GM12878 (cell line): ENCODE data around the gene SAYSD1. TPM values are rescaled to one million over a fixed set of nuclear protein-coding genes. Genes with fewer than 3 reads are reported as not detected.

Experiments used
- ATAC-seq: fragments of 200-7000 bp; cut with Tn5 transposase; 3 replicates; pipeline ENCODE4 v1.9.1; 2020; ENCODE audit warnings: mild to moderate bottlenecking, moderate library complexity
- BruUV-seq: library from RNA; stranded (reverse); fragments of 400-500 nt; replicated peaks from 2 replicates; lab custom pipeline; 2021; lab: Mats Ljungman, UMichigan
- CTCF ChIA-PET: fragments of 300-600 bp; sonication (Branson Sonifier 250); formaldehyde crosslinking; extraction: SDS; loops from one replicate; lab custom pipeline; 2021; ENCODE audit warnings: inconsistent platforms; lab: Yijun Ruan, JAX
- POLR2A ChIA-PET: fragments of 350-600 bp; formaldehyde crosslinking; extraction: SDS; loops from one replicate; lab custom pipeline; 2021; ENCODE audit warnings: inconsistent platforms; lab: Charles Lee
- RAD21 ChIA-PET: fragments of 300-600 bp; sonication (Branson Sonifier 250); formaldehyde crosslinking; loops from one replicate; lab custom pipeline; 2023; ENCODE audit warnings: antibody characterized with exemption; ENCODE audit not compliant: unreplicated experiment; lab: Charles Lee
- SMC1A ChIA-PET: fragments of 300-600 bp; sonication (Branson Sonifier 250); formaldehyde crosslinking; loops from one replicate; lab custom pipeline; 2023; ENCODE audit not compliant: unreplicated experiment, uncharacterized antibody; lab: Charles Lee
- DNase-seq: peaks from one replicate; pipeline ENCODE4 v3.0.0-alpha.2; 2011; ENCODE audit warnings: low read depth, low spot score
- FAIRE-seq: peaks from 3 replicates; lab custom pipeline; 2011; peaks lifted over from hg19 to GRCh38; lab: Jason Lieb, UNC
- H2AFZ ChIP-seq: 2 replicates; pipeline ENCODE4 v1.6.0; 2011; ENCODE audit warnings: low read depth, low read length, control low read depth; ENCODE audit not compliant: control insufficient read depth
- H3K27ac ChIP-seq: 2 replicates; pipeline ENCODE4 v1.5.1; 2011; ENCODE audit warnings: control low read depth; ENCODE audit not compliant: control insufficient read depth, insufficient read depth
- H3K27me3 ChIP-seq, 2 experiments: replicated peaks in 1 of 2; 2 replicates each; pipeline versions ENCODE4 v1.6.0 to v1.6.1; 2011; ENCODE audit warnings: low read length in 1 of 2; ENCODE audit not compliant: control insufficient read depth in 2 of 2, insufficient read depth in 2 of 2
- H3K36me3 ChIP-seq, 2 experiments: 2 replicates each; pipeline ENCODE4 v1.5.1; 2011; ENCODE audit warnings: low read length in 1 of 2; ENCODE audit not compliant: control insufficient read depth in 2 of 2, insufficient read depth in 2 of 2
- H3K4me1 ChIP-seq: 2 replicates; pipeline ENCODE4 v1.6.1; 2011; ENCODE audit warnings: mild to moderate bottlenecking, low read length, moderate library complexity, mixed read lengths; ENCODE audit not compliant: control insufficient read depth, insufficient read depth
- H3K4me2 ChIP-seq: 2 replicates; pipeline ENCODE4 v1.6.0; 2011; ENCODE audit warnings: control low read depth; ENCODE audit not compliant: control insufficient read depth, insufficient read depth
- H3K4me3 ChIP-seq: fragments of 200-600 bp; sonication (generic); 2 replicates; pipeline ENCODE4 v1.5.1; 2016
- H3K79me2 ChIP-seq: 2 replicates; pipeline ENCODE4 v1.6.0; 2011; ENCODE audit warnings: low read length; ENCODE audit not compliant: control insufficient read depth, insufficient read depth
- H3K9ac ChIP-seq: 2 replicates; pipeline ENCODE4 v1.8.0; 2011; ENCODE audit warnings: low read length, control low read depth, mixed read lengths; ENCODE audit not compliant: control insufficient read depth, insufficient read depth
- H3K9me3 ChIP-seq: replicated peaks from 3 replicates; pipeline ENCODE4 v1.5.1; 2011; ENCODE audit warnings: mild to moderate bottlenecking, low read length; ENCODE audit not compliant: control insufficient read depth, insufficient read depth
- H4K20me1 ChIP-seq: 2 replicates; pipeline ENCODE4 v1.6.0; 2011; ENCODE audit not compliant: control insufficient read depth, insufficient read depth
- ASH2L ChIP-seq: fragments of 300-600, 200-600 bp; sonication (generic); IDR thresholded peaks from 2 replicates; pipeline ENCODE4 v1.6.1; 2017; ENCODE audit warnings: low read depth, mild to moderate bottlenecking, borderline replicate concordance
- BMI1 ChIP-seq: fragments of 450-650 bp; IDR thresholded peaks from 2 replicates; pipeline ENCODE4 v1.6.1; 2016; ENCODE audit warnings: mild to moderate bottlenecking, moderate library complexity, borderline replicate concordance
- CREB1 ChIP-seq: IDR thresholded peaks from 2 replicates; pipeline ENCODE4 v1.6.1; 2012; ENCODE audit warnings: low read depth, mild to moderate bottlenecking, inconsistent platforms
- CREM ChIP-seq: IDR thresholded peaks from 2 replicates; pipeline ENCODE4 v1.6.1; 2014; ENCODE audit warnings: antibody characterized with exemption, low read depth
- E4F1 ChIP-seq: fragments of 450-650 bp; IDR thresholded peaks from 2 replicates; pipeline ENCODE4 v1.6.1; 2018; ENCODE audit warnings: borderline replicate concordance, mild to moderate bottlenecking; ENCODE audit not compliant: partially characterized antibody
- EGR1 ChIP-seq, 2 experiments: IDR thresholded peaks; 1 replicate in 1 of 2; 2 replicates in 1 of 2; pipeline ENCODE4 v1.6.1; 2011 to 2012; ENCODE audit warnings: low read depth in 2 of 2, low read length in 2 of 2, borderline replicate concordance in 1 of 2, mild to moderate bottlenecking in 1 of 2, moderate library complexity in 1 of 2
- IKZF2 ChIP-seq, 2 experiments: fragments of 450-650 bp; IDR thresholded peaks; 2 replicates each; pipeline ENCODE4 v1.6.1; 2017; ENCODE audit warnings: mild to moderate bottlenecking in 2 of 2, moderate library complexity in 2 of 2
- MEF2B ChIP-seq: fragments of 450-650 bp; IDR thresholded peaks from 2 replicates; pipeline ENCODE4 v1.6.1; 2018; ENCODE audit warnings: mild to moderate bottlenecking, moderate library complexity; ENCODE audit not compliant: partially characterized antibody, poor library complexity, severe bottlenecking
- POLR2AphosphoS5 ChIP-seq: IDR thresholded peaks from 2 replicates; pipeline ENCODE4 v1.6.1; 2011; ENCODE audit warnings: mild to moderate bottlenecking, low read length, inconsistent platforms
- RB1 ChIP-seq: fragments of 450-650 bp; formaldehyde crosslinking; IDR thresholded peaks from 2 replicates; pipeline ENCODE4 v1.6.1; 2017; ENCODE audit warnings: mild to moderate bottlenecking, borderline replicate concordance
- RBBP5 ChIP-seq: fragments of 200-600 bp; sonication (generic); conservative IDR thresholded peaks from 2 replicates; pipeline ENCODE4 v1.6.1; 2016
- STAT1 ChIP-seq: fragments of 450-650 bp; conservative IDR thresholded peaks from 2 replicates; pipeline ENCODE4 v1.6.1; 2014; ENCODE audit warnings: antibody characterized with exemption, mild to moderate bottlenecking
- WRNIP1 ChIP-seq: IDR thresholded peaks from 2 replicates; pipeline ENCODE4 v1.6.1; 2011; ENCODE audit warnings: low read depth, low read length, improper control_type of control experiment, borderline replicate concordance
- ZNF592 ChIP-seq: fragments of 450-650 bp; IDR thresholded peaks from 2 replicates; pipeline ENCODE4 v1.6.1; 2017; ENCODE audit warnings: mild to moderate bottlenecking, moderate library complexity
- WGBS: methylation state at CpG from one replicate; pipeline ENCODE4 v1.1.6; 2016; ENCODE audit warnings: low lambda C conversion rate; ENCODE audit not compliant: insufficient replicate concordance, insufficient coverage; ENCODE audit errors: missing lambda C conversion rate; 5-methylcytosine and 5-hydroxymethylcytosine counted together
- in situ Hi-C: fragments of 300-500 bp; cut with MboI; formaldehyde crosslinking; loops from 9 replicates; pipeline ENCODE4 v1.14.3; 2018; ENCODE audit warnings: mixed read lengths
- intact Hi-C: fragments of 100-400 bp; cut with micrococcal nuclease; formaldehyde crosslinking; loops from one replicate; pipeline ENCODE4 v1.14.2; 2022; ENCODE audit not compliant: unreplicated experiment
- polyA plus RNA-seq, 11 experiments: library from polyadenylated mRNA; depleted of rRNA in 4 of 11; unstranded in 6 of 11; stranded (reverse) in 5 of 11; fragments of >200 nt; fragmentation: Nextera tagmentation in 4 of 11; fragmentation: Illumina TruSeq in 1 of 11; extraction: Ambion mirVana in 4 of 11; extraction: Trizol in 1 of 11; gene quantifications; 1 replicate in 1 of 11; 2 replicates in 10 of 11; pipeline versions ENCODE4 v1.2.1 to v1.2.3, GENCODE V29; 2011 to 2016; ENCODE audit warnings: inconsistent platforms in 2 of 11, missing spikeins in 2 of 11, low read depth in 1 of 11
- total RNA-seq, 4 experiments: library from RNA; depleted of rRNA in 3 of 4; stranded (reverse); fragments of >200 nt in 3 of 4; fragmentation: Illumina TruSeq in 1 of 4; extraction: Trizol in 1 of 4; gene quantifications; 2 replicates each; pipeline versions ENCODE4 v1.2.1 to v1.2.3, GENCODE V29; 2013 to 2021

The SAYSD1 gene
- total and polyA plus RNA-seq, 10 of the 15 experiments (the other 5 are each of a cell fraction or from before 2014, with no cell fraction given): 1.5 to 7.3 (median 6.4) TPM

- TF ChIP-seq MEF2B (peak; percentile 68), RB1 (peak; percentile 97), CREB1 (peak; percentile 39; the same call in 1 of the 2 replicates), E4F1 (peak; percentile 73), POLR2AphosphoS5 (peak; percentile 45; the same call in 1 of the 2 replicates), ASH2L (peak; percentile 86; the same call in 1 of the 2 replicates)
Observed at GRCh38 chr6:39114704-39115599, at the start of gene SAYSD1 (continued).

- H3K79me2 ChIP-seq: no peaks in the 10 kb centered on the region
- H3K4me2 ChIP-seq: no peak overlapping the region
- intact Hi-C loops (loop anchor here (10.0 kb wide), 1 partner anchor 163 kb away; no protein-coding TSS in a partner anchor), in situ Hi-C loops (no loop called here)
- no peaks in the 10 kb centered on the region; a peak in 1 of 4 replicates for H3K27me3 ChIP-seq
- no peak overlapping the region for H3K9ac ChIP-seq
- H3K4me1 ChIP-seq: no peaks in the 10 kb centered on the region
- ChIA-PET POLR2A (no interaction called here), CTCF (interaction anchor here (1.4 kb wide), 1 partner anchor 9 kb away, joined by 4 read pairs; no protein-coding TSS in a partner anchor), SMC1A (interaction anchor here (1.0 to 1.1 kb wide), 2 partner anchors 40 to 145 kb away, joined by 3 to 4 read pairs; no protein-coding TSS in a partner anchor), RAD21 (interaction anchor here (1.4 kb wide), 1 partner anchor 285 kb away, joined by 3 read pairs; no protein-coding TSS in a partner anchor)
- WGBS: 31% methylated on average over 3 of the region's 3 CpGs
- no peak for DNase-seq
- H3K4me3 ChIP-seq: no peak overlapping the region
- H4K20me1 ChIP-seq: no peaks in the 10 kb centered on the region
- BruUV-seq: no TSS peak
- H3K9me3 ChIP-seq: no peaks in the 10 kb centered on the region
- H3K36me3 ChIP-seq: no peaks in the 10 kb centered on the region
- FAIRE-seq: no peak
- no peak overlapping the region for H2AFZ ChIP-seq
- no peak for ATAC-seq
- no peak overlapping the region for H3K27ac ChIP-seq
- no peak for TF ChIP-seq BMI1
- no peak for TF ChIP-seq STAT1
- no peak for TF ChIP-seq IKZF2 (IDR thresholded peaks at IDR 0.05)
- TF ChIP-seq CREB1: no peak
- no peak for TF ChIP-seq CREM
- no peak for TF ChIP-seq POLR2AphosphoS5
- TF ChIP-seq EGR1 (IDR thresholded peaks at IDR 0.05; ENCODE audit: borderline replicate concordance in 1 of 2, low read depth in 2 of 2, low read length in 2 of 2): no peak
- no peak for TF ChIP-seq RBBP5
- TF ChIP-seq ZNF592: no peak
- no peak for TF ChIP-seq WRNIP1
Observed at GRCh38 chr6:39157511-39157910, 42.5 kb upstream of the SAYSD1 start.
